Spinal cord (tissue), 10 donors: ENCODE data around the gene CD83. TPM values are rescaled to one million over a fixed set of nuclear protein-coding genes. Genes with fewer than 3 reads are reported as not detected.

Experiments used
- DNase-seq, 6 donors: peaks; one replicate each; pipeline versions ENCODE4 v3.0.0 to v3.0.0-alpha.2; 2013 to 2015; ENCODE audit warnings: low spot score in 6 of 6, low read depth in 4 of 6
- H3K27ac ChIP-seq: one replicate; pipeline ENCODE4 v1.5.1; 2013; ENCODE audit warnings: low read depth, low read length, control low read depth
- H3K27me3 ChIP-seq: one replicate; pipeline ENCODE4 v1.6.1; 2013; ENCODE audit warnings: low read length; ENCODE audit not compliant: control insufficient read depth, insufficient read depth
- H3K36me3 ChIP-seq: one replicate; pipeline ENCODE4 v1.6.1; 2013; ENCODE audit warnings: low read length; ENCODE audit not compliant: control insufficient read depth, insufficient read depth
- H3K4me1 ChIP-seq: one replicate; pipeline ENCODE4 v1.6.1; 2013; ENCODE audit warnings: low read length; ENCODE audit not compliant: control insufficient read depth, insufficient read depth
- H3K4me3 ChIP-seq: one replicate; pipeline ENCODE4 v1.5.1; 2013; ENCODE audit warnings: low read depth, low read length, control low read depth
- H3K9me3 ChIP-seq: one replicate; pipeline ENCODE4 v1.6.1; 2013; ENCODE audit warnings: low read length; ENCODE audit not compliant: control insufficient read depth, insufficient read depth
- WGBS: methylation state at CpG from one replicate; pipeline ENCODE4 v1.1.5; 2013; ENCODE audit warnings: missing lambda C conversion rate; ENCODE audit not compliant: insufficient coverage; 5-methylcytosine and 5-hydroxymethylcytosine counted together
- polyA plus RNA-seq, 2 donors: library from polyadenylated mRNA; unstranded; fragments of 120-200 nt; gene quantifications; one replicate each; pipeline ENCODE4 v1.2.1, GENCODE V29; 2013; ENCODE audit not compliant: insufficient read length in 2 of 2
- total RNA-seq, 2 donors: library from RNA; depleted of rRNA in 1 of 2; stranded (reverse); fragments of 120-200 nt in 1 of 2; fragments of >200 nt in 1 of 2; gene quantifications; one replicate each; pipeline versions ENCODE4 v1.2.3 to v1.2.4, GENCODE V29; 2013 to 2014
- donor health status: healthy.

Gene CD83
- total and polyA plus RNA-seq, 4 donors = 26.5 to 44.7 (median 31.4) TPM

DNA sequence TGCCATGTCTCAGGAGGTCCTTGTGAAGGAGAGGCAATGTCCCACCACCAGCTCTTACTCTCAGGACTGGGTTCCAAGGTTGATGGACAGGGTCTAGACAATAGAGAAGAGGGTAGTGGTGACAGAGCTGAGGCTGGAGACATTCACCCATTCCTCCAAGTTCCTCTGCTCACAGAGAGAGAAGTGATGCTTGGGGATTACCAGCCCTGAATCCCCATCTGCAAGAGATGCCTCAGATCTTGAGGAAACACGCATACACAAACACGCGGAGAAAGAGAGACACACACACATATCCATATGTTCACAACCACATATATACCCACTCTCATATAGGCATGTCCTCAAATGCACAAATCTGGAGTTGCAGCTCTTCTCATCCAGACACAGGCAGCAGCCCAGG lies 15.2 kb upstream of the CD83 start:
- no peaks in the 10 kb centered on the region for H3K9me3 ChIP-seq
- WGBS = 100% methylated on average over 3 of the region's 3 CpGs
- no peaks in the 10 kb centered on the region for H3K36me3 ChIP-seq
- no peaks in the 10 kb centered on the region for H3K4me1 ChIP-seq
- no peaks in the 10 kb centered on the region for H3K27me3 ChIP-seq
- no peak for DNase-seq
- H3K27ac ChIP-seq = no peak overlapping the region
- H3K4me3 ChIP-seq = no peak overlapping the region

DNA sequence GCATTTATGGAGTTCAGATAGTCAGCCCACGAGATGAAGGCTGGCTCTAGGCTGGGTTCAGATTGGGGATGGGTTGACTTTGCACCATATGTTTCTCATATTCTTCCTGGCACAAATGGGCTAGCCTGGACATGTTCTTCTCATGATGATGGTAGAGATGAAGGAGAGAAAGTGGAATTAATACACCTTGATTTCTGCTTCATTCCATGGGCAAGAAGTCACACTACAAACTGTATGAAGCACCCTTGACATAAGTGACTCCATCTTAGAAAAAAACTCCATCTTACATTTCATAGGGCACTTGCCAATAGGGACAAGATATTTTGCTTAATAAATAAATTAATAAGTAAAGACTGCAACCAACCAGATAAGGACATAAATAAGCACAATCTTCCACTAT lies 12.0 kb upstream of the CD83 start:
- Histone ChIP-seq H3K4me1 (peaks cover 4% of the 10 kb centered on the region), H3K4me3 (no peak overlapping the region), H3K36me3 (no peaks in the 10 kb centered on the region), H3K27me3 (no peaks in the 10 kb centered on the region), H3K27ac (no peak overlapping the region), H3K9me3 (no peaks in the 10 kb centered on the region)
- no peak for DNase-seq
- WGBS = no CpG with 5 or more reads among the region's 1 CpG

DNA sequence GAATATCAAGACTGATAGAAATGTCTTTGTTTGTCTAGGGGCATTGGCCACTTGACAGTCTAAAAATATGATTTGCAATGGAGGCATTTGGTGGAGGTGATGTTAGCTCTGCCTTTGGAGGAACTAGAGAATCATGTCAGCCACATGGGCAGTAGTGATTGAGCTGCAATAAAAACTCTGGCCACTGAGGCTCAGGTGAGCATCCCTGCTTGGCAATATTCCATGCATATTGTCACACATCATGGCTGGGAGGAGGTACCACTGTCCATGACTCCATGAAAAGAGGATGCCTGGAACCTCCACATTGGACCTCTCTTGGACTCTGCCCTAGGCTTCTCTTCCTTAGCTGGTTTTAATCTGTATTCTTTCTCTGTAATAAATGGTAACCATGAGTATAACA lies 10.6 kb upstream of the CD83 start:
- no peak overlapping the region for H3K4me3 ChIP-seq
- H3K4me1 ChIP-seq = peaks cover 4% of the 10 kb centered on the region
- H3K36me3 ChIP-seq = no peaks in the 10 kb centered on the region
- no peak overlapping the region for H3K27ac ChIP-seq
- no peak for DNase-seq
- no peaks in the 10 kb centered on the region for H3K9me3 ChIP-seq
- no peaks in the 10 kb centered on the region for H3K27me3 ChIP-seq

DNA sequence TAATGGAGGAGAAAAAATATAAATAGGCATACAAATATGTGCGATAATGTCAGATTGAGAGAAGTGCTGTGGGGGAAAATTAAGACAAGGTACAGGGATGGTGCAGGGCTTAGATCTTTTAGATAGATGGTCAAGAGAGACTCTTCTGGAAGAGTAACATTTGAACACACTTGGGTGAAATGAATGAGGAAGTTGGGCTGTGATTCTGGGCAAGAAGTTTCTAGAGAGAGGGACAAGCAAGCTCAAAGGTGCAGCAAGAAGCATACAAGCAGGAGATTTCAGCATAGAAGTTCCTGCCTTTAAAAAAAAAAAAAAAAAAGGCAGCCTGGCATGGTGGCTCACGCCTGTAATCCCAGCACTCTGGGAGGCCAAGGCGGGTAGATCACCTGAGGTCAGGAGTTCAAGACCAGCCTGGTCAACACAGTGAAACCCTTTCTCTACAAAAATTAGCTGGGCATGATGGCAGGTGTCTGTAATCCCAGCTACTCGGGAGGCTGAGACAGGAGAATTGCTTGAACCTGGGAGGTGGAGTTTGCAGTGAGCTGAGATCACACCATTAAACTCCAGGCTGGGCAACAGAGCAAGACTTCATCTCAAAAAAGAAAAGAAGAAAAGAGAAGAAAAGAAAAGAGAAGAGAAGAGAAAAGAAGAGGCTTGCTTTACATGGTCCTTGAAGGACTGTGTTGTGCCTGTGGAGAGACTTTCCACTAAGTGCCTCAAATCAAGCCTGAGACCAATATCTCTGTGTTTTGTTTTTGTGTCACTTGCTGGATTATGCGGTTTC lies 9.7 kb upstream of the CD83 start:
- H3K4me3 ChIP-seq = no peak overlapping the region
- H3K27me3 ChIP-seq = no peaks in the 10 kb centered on the region
- H3K9me3 ChIP-seq = no peaks in the 10 kb centered on the region
- no peak for DNase-seq
- no peaks in the 10 kb centered on the region for H3K36me3 ChIP-seq
- WGBS = 94% methylated on average over 3 of the region's 5 CpGs
- no peak overlapping the region for H3K27ac ChIP-seq
- H3K4me1 ChIP-seq = peaks cover 4% of the 10 kb centered on the region

DNA sequence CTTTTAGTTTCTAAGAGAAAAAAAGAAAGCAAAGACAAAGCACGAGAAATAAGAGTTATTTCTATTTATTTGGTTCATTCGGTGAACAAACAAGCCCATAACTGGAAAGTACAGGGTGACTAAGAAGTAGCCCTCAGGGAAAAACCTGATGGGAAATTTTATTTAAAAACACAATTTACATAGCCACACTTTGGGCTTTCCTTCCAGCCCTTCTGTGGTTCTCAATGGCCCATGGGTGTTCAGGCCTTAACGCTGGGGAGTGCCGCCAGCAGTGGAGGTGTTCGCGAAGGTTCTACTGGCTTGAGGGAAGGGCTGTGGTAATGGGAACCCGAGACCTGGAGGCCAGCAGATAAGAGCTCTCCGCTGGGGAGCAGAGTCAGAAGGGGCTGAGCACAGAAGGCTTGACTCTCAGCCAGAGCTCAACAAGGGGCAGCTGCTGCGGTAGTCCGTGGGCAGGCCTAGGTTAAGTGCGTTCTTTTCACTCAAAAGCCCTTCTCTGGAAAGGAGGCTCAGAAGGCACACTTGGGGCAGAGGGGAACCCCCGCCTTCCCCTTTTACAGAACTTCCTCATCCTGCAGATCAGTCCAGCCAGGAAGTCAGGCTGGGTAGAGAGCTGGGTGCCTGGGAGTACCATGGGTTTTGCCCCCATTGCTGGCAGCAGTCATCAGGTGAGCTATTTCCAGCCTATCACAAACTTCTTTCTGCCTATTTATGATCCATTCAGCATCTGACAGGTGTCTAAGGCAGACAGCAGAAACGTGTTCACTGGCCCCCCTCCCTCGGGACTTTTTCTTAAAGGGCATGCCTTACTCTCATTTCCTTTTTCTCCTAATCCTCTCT lies 8.8 kb upstream of the CD83 start:
- H3K27ac ChIP-seq = no peak overlapping the region
- H3K9me3 ChIP-seq = no peaks in the 10 kb centered on the region
- H3K4me3 ChIP-seq = no peak overlapping the region
- H3K27me3 ChIP-seq = no peaks in the 10 kb centered on the region
- DNase-seq = no peak
- H3K36me3 ChIP-seq = no peaks in the 10 kb centered on the region
- peaks cover 4% of the 10 kb centered on the region for H3K4me1 ChIP-seq
- 84% methylated on average over 11 of the region's 14 CpGs for WGBS

DNA sequence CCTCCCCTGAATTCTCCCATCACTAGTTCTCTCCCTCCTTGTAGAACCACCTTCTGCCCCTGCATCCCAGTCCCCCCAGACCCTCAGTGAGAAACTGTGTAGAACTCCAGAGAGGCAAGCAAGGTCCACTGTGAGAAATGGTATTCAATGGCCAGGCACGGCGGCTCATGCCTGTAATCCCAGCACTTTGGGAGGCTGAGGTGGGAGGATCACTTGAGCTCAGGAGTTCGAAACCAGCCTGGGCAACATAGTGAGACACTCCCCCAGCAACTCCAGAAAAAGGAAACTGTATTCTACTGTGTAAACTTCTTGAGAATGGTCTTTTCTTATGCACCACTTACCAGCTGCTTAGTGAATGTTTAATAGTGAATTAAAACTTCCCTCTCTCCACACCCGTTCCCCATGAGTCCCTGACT lies 8.2 kb upstream of the CD83 start:
- no peaks in the 10 kb centered on the region for H3K27me3 ChIP-seq
- peaks cover 4% of the 10 kb centered on the region for H3K4me1 ChIP-seq
- H3K9me3 ChIP-seq = no peaks in the 10 kb centered on the region
- no peak overlapping the region for H3K4me3 ChIP-seq
- no peaks in the 10 kb centered on the region for H3K36me3 ChIP-seq
- no peak for DNase-seq
- H3K27ac ChIP-seq = no peak overlapping the region
- WGBS = no CpG with 5 or more reads among the region's 4 CpGs

DNA sequence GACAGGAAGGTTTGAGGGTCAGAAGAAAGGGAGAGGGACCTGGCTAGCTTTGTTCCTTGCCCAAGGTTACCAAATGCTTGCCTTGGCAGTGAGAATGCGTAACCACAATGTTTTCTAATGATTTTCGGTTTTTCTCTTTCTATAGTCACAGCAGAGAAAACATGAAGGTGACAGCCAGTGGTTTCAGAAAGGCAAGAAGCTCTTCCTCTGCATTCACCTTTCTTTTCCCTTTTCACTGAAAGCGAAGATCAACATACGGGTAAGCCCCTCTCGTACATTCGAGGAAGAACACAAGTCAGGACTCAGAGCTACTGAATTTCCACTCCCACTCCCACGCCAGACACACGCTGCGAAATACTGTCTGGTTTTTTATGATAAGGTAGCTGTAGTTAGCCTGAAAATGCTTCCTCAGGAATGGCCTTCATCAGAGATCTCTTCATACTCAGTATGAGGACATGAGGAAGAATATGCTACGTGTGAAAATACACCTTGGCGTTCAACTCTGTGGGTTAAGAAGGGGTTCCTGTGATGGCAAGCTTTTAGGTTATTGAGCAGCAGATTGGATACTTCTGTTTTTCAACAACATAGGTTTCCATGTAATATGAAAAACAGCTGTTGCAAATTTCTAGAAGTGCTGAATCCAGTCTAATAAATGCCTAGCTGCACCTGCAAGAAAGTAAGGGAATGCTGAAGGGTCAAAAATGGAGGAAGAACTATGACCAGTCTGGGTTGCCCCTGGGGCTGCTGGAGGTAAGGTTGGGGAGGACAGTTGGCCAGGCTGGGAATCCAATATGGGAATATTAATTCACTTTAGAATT lies 7.4 kb upstream of the CD83 start:
- Histone ChIP-seq H3K27ac (no peak overlapping the region), H3K4me3 (no peak overlapping the region), H3K9me3 (no peaks in the 10 kb centered on the region), H3K36me3 (no peaks in the 10 kb centered on the region), H3K4me1 (peaks cover 4% of the 10 kb centered on the region), H3K27me3 (no peaks in the 10 kb centered on the region)
- no peak for DNase-seq
- 97% methylated on average over 5 of the region's 11 CpGs for WGBS

DNA sequence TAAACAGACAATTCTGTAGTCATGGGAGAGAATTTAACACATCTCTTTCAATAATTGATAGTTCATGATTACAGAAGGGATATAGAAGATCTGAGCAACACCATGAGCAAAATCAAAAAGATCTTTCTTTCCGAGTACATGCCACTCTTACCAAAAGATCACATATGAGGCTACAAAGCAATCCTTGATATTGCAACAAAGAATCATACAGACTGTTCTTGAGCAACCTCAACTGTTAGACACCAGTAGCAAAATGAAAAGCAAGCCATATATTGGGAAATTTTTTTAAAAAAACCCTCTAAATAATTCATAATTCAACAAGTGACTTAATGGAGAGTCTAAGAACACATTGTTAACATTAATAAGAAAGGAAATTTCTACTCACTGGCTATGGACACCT lies 3.6 kb upstream of the CD83 start:
- DNase-seq = no peak
- H3K4me1 ChIP-seq = peaks cover 10% of the 10 kb centered on the region

DNA sequence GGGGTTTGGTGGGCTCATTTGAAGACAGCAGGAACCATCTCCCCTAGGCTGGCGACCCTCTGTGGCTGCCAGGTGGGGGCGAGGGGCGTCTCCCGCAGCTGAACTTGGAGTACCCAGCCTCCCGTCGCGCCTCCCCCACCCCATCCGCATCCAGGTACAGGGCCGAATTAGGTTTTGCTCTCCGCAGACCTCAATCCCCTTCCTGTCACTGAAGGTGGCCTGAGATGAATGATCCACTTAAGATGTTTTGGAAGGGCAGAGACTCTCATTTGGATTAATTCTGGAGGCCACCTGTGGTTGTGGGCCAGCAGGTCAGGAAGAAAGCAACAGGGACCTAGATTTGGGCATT lies 493 bp downstream of the CD83 start:
- Histone ChIP-seq H3K36me3 (peaks cover 2% of the 10 kb centered on the region), H3K27me3 (no peaks in the 10 kb centered on the region), H3K9me3 (no peaks in the 10 kb centered on the region), H3K4me3 (peak overlapping the region; percentile 70), H3K27ac (no peak overlapping the region), H3K4me1 (peaks cover 10% of the 10 kb centered on the region)
- 8% methylated on average over 7 of the region's 10 CpGs for WGBS
- no peak for DNase-seq

More for the DNA sequence above, 3.6 kb upstream of the CD83 start:
- no peak overlapping the region for H3K4me3 ChIP-seq
- H3K27ac ChIP-seq = no peak overlapping the region
- no peaks in the 10 kb centered on the region for H3K27me3 ChIP-seq
- WGBS = 67% methylated on average over 1 of the region's 1 CpG
- no peaks in the 10 kb centered on the region for H3K9me3 ChIP-seq
- no peaks in the 10 kb centered on the region for H3K36me3 ChIP-seq
